K562 (cell line): Measurements from ENCODE around the gene SMIM22. TPM values are rescaled to one million over a fixed set of nuclear protein-coding genes. Genes with fewer than 3 reads are reported as not detected.

Source experiments
- ATAC-seq: fragments of 200-7000 bp; cut with Tn5 transposase; 3 replicates; pipeline ENCODE4 v1.9.1; 2020; ENCODE audit warnings: moderate library complexity
- BruUV-seq: library from RNA; stranded (reverse); fragments of 400-500 nt; replicated peaks from 2 replicates; lab custom pipeline; 2021; lab: Mats Ljungman, UMichigan
- CTCF ChIA-PET: fragments of 300-600 bp; formaldehyde crosslinking; extraction: SDS; loops from one replicate; lab custom pipeline; 2021; ENCODE audit warnings: low intra/inter-chr PET ratio; lab: Yijun Ruan, JAX
- POLR2A ChIA-PET: fragments of 300-600, 350-650 bp; sonication (Branson Sonifier 250); formaldehyde crosslinking; extraction: SDS; loops from one replicate; lab custom pipeline; 2021; ENCODE audit warnings: antibody characterized with exemption, inconsistent platforms; lab: Yijun Ruan, JAX
- DNase-seq, 4 experiments: peaks; one replicate each; pipeline versions ENCODE4 v3.0.0 to v3.0.0-alpha.2; 2011 to 2018; ENCODE audit warnings: low spot score in 3 of 4, mixed read lengths in 3 of 4; ENCODE audit errors: extremely low read depth in 1 of 4
- FAIRE-seq: peaks from 2 replicates; lab custom pipeline; 2011; peaks lifted over from hg19 to GRCh38; lab: Jason Lieb, UNC
- H2AFZ ChIP-seq: 2 replicates; pipeline ENCODE4 v1.6.0; 2011; ENCODE audit warnings: low read depth, low read length, control low read depth, inconsistent platforms
- H3K27ac ChIP-seq: fragments of 200-600 bp; 3 replicates; pipeline ENCODE4 v1.8.0; 2011; ENCODE audit warnings: low read depth, mild to moderate bottlenecking, control low read depth, inconsistent platforms, low read length, moderate library complexity, mixed read lengths; ENCODE audit errors: extremely low read depth
- H3K27me3 ChIP-seq, 2 experiments: fragments of 300-600 bp in 1 of 2; 2 replicates in 1 of 2; 3 replicates in 1 of 2; pipeline versions ENCODE4 v1.6.0 to v1.8.0; 2011; ENCODE audit warnings: inconsistent platforms in 2 of 2, low read length in 2 of 2, mild to moderate bottlenecking in 1 of 2, mixed read lengths in 1 of 2, moderate library complexity in 1 of 2; ENCODE audit not compliant: control insufficient read depth in 2 of 2, insufficient read depth in 2 of 2
- H3K36me3 ChIP-seq: fragments of 300-600 bp; 3 replicates; pipeline ENCODE4 v1.8.0; 2011; ENCODE audit warnings: mild to moderate bottlenecking, low read length, inconsistent platforms; ENCODE audit not compliant: control insufficient read depth, insufficient read depth
- H3K4me1 ChIP-seq, 2 experiments: fragments of 200-600 bp in 1 of 2; replicated peaks in 1 of 2; 2 replicates in 1 of 2; 3 replicates in 1 of 2; pipeline versions ENCODE4 v1.5.1 to v1.8.0; 2011; ENCODE audit warnings: inconsistent platforms in 2 of 2, low read length in 2 of 2, mild to moderate bottlenecking in 1 of 2, mixed read lengths in 1 of 2, moderate library complexity in 1 of 2; ENCODE audit not compliant: control insufficient read depth in 2 of 2, insufficient read depth in 2 of 2
- H3K4me2 ChIP-seq: 2 replicates; pipeline ENCODE4 v1.6.1; 2011; ENCODE audit warnings: low read length, control low read depth, inconsistent platforms, mixed read lengths; ENCODE audit not compliant: insufficient read depth
- H3K4me3 ChIP-seq: fragments of 200-600 bp; sonication (generic), shearing (Covaris generic); 2 replicates; pipeline ENCODE4 v1.5.1; 2016; ENCODE audit warnings: control low read depth, inconsistent platforms
- H3K79me2 ChIP-seq: fragments of 200-600 bp; 3 replicates; pipeline ENCODE4 v1.8.0; 2011; ENCODE audit warnings: low read length, inconsistent platforms; ENCODE audit not compliant: control insufficient read depth, insufficient read depth
- H3K9ac ChIP-seq, 2 experiments: 2 replicates each; pipeline versions ENCODE4 v1.6.0 to v1.6.1; 2011; ENCODE audit warnings: low read depth in 2 of 2, low read length in 2 of 2, control low read depth in 1 of 2, inconsistent platforms in 1 of 2, mild to moderate bottlenecking in 1 of 2, mixed read lengths in 1 of 2; ENCODE audit not compliant: insufficient read depth in 1 of 2
- H3K9me1 ChIP-seq: one replicate; pipeline ENCODE4 v1.6.0; 2011; ENCODE audit warnings: inconsistent platforms, mild to moderate bottlenecking, low read length, moderate library complexity; ENCODE audit not compliant: control insufficient read depth, insufficient read depth
- H3K9me3 ChIP-seq: replicated peaks from 2 replicates; pipeline ENCODE4 v1.5.1; 2011; ENCODE audit warnings: low read depth, low read length, inconsistent platforms; ENCODE audit not compliant: control insufficient read depth, insufficient read depth
- H4K20me1 ChIP-seq: replicated peaks from 2 replicates; pipeline ENCODE4 v1.6.1; 2011; ENCODE audit warnings: low read length, inconsistent platforms, mixed read lengths; ENCODE audit not compliant: control insufficient read depth, insufficient read depth
- CBFB ChIP-seq: sonication (generic); formaldehyde crosslinking; IDR thresholded peaks from 2 replicates; pipeline ENCODE4 v1.4.0; 2020; ENCODE audit warnings: mild to moderate bottlenecking, missing genetic modification reagents
- CHCHD3 ChIP-seq: fragments of 250-450 bp; sonication (Bioruptor Pico); IDR thresholded peaks from 2 replicates; pipeline ENCODE4 v2.1.2; 2022; ENCODE audit warnings: mild to moderate bottlenecking
- ELF2 ChIP-seq: fragments of 250-450 bp; sonication (Bioruptor Pico); IDR thresholded peaks from 2 replicates; pipeline ENCODE4 v1.5.0; 2021; ENCODE audit warnings: mild to moderate bottlenecking
- HEY1 ChIP-seq: fragments of 250-450 bp; sonication (Bioruptor Pico); IDR thresholded peaks from 2 replicates; pipeline ENCODE4 v1.5.0; 2020; ENCODE audit warnings: mild to moderate bottlenecking, moderate library complexity, borderline replicate concordance
- NFRKB ChIP-seq: fragments of 450-650 bp; IDR thresholded peaks from 2 replicates; pipeline ENCODE4 v1.6.1; 2016; ENCODE audit warnings: low read depth
- NR2C1 ChIP-seq, 2 experiments: fragments of 450-650 bp; IDR thresholded peaks; 2 replicates each; pipeline ENCODE4 v1.6.1; 2017; ENCODE audit warnings: mild to moderate bottlenecking in 2 of 2, antibody characterized with exemption in 1 of 2, inconsistent platforms in 1 of 2, missing compliant biosample characterization in 1 of 2, missing genetic modification characterization in 1 of 2
- NR4A1 ChIP-seq, 2 experiments: fragments of 250-450 bp in 1 of 2; fragments of 450-650 bp in 1 of 2; sonication (Bioruptor Pico) in 1 of 2; IDR thresholded peaks; 2 replicates each; pipeline versions ENCODE4 v1.4.0 to v1.6.1; 2016 to 2020; ENCODE audit warnings: mild to moderate bottlenecking in 2 of 2, missing compliant biosample characterization in 1 of 2, missing genetic modification characterization in 1 of 2, moderate library complexity in 1 of 2
- PTTG1 ChIP-seq: fragments of 450-650 bp; IDR thresholded peaks from 2 replicates; pipeline ENCODE4 v1.6.1; 2016; ENCODE audit warnings: low read depth, mild to moderate bottlenecking, missing genetic modification characterization, missing compliant biosample characterization
- SREBF1 ChIP-seq: fragments of 150-350 bp; IDR thresholded peaks from 2 replicates; pipeline ENCODE4 v1.6.1; 2014; ENCODE audit warnings: antibody characterized with exemption, low read depth, low read length, borderline replicate concordance
- ZBTB7A ChIP-seq: IDR thresholded peaks from 2 replicates; pipeline ENCODE4 v1.6.1; 2011; ENCODE audit warnings: low read depth, mild to moderate bottlenecking, low read length, moderate library complexity, borderline replicate concordance; ENCODE audit not compliant: control insufficient read depth
- ZC3H11A ChIP-seq: IDR thresholded peaks from 2 replicates; pipeline ENCODE4 v1.6.1; 2012; ENCODE audit warnings: low read depth, low read length, improper control_type of control experiment
- ZC3H4 ChIP-seq: sonication (generic); formaldehyde crosslinking; IDR thresholded peaks from 2 replicates; pipeline ENCODE4 v1.9.0; 2021; ENCODE audit warnings: missing genetic modification reagents, borderline replicate concordance
- ZNF778 ChIP-seq: fragments of 450-650 bp; formaldehyde crosslinking; IDR thresholded peaks from 2 replicates; pipeline ENCODE4 v1.4.0; 2020; ENCODE audit warnings: mild to moderate bottlenecking, moderate library complexity
- WGBS: fragments of 100-300 bp; shearing (Covaris generic); methylation state at CpG from one replicate; pipeline ENCODE4 v1.1.6; 2016; ENCODE audit warnings: low coverage, mixed read lengths; ENCODE audit not compliant: insufficient coverage; ENCODE audit errors: missing lambda C conversion rate; 5-methylcytosine and 5-hydroxymethylcytosine counted together
- in situ Hi-C: fragments of 300-500 bp; cut with MboI; formaldehyde crosslinking; loops from 4 replicates; pipeline ENCODE4 v1.15.0; 2018; ENCODE audit warnings: inconsistent platforms, mixed read lengths
- intact Hi-C: fragments of 100-400 bp; cut with micrococcal nuclease; formaldehyde crosslinking; loops from 2 replicates; pipeline ENCODE4 v1.14.2; 2022
- polyA plus RNA-seq, 8 experiments: library from polyadenylated mRNA; depleted of rRNA in 4 of 8; stranded (reverse) in 5 of 8; unstranded in 3 of 8; fragments of >200 nt; fragmentation: Nextera tagmentation in 2 of 8; fragmentation: Illumina TruSeq in 1 of 8; extraction: Ambion mirVana in 2 of 8; extraction: Trizol in 1 of 8; gene quantifications; 2 replicates each; pipeline versions ENCODE4 v1.2.1 to v1.2.3, GENCODE V29; 2011 to 2014; ENCODE audit warnings: inconsistent platforms in 1 of 8, missing spikeins in 1 of 8
- total RNA-seq, 7 experiments: library from RNA; depleted of rRNA in 6 of 7; stranded (reverse); fragments of >200 nt in 6 of 7; fragmentation: Illumina TruSeq in 2 of 7; extraction: Trizol in 2 of 7; gene quantifications; 2 replicates each; pipeline versions ENCODE4 v1.2.1 to v1.2.3, GENCODE V29; 2011 to 2021; ENCODE audit warnings: low replicate concordance in 1 of 7
- TF ChIP-seq, protein P1 (sequence below), 3 experiments: IDR thresholded peaks in 2 of 3; conservative IDR thresholded peaks in 1 of 3; 2 replicates each; pipeline ENCODE4 v1.5.1; 2011 to 2012; ENCODE audit warnings: low read length in 3 of 3, mild to moderate bottlenecking in 3 of 3, control low read depth in 2 of 3, improper control_type of control experiment in 1 of 3, inconsistent platforms in 1 of 3, low read depth in 1 of 3, mixed read lengths in 1 of 3, moderate library complexity in 1 of 3; ENCODE audit not compliant: insufficient read depth in 2 of 3
- TF ChIP-seq, protein P2 (sequence below), 3 experiments: fragments of 200-800 bp in 1 of 3; sonication (Bioruptor generic) in 1 of 3; sonication (generic) in 1 of 3; formaldehyde crosslinking in 1 of 3; IDR thresholded peaks; 2 replicates each; pipeline versions ENCODE4 v1.6.1 to v1.8.0; 2016 to 2022; ENCODE audit warnings: mild to moderate bottlenecking in 2 of 3, missing compliant biosample characterization in 2 of 3, missing genetic modification characterization in 2 of 3, missing genetic modification reagents in 1 of 3
- TF ChIP-seq, protein P3 (sequence below): sonication (generic); IDR thresholded peaks from 2 replicates; pipeline ENCODE4 v1.6.1; 2016

SMIM22 gene
- total and polyA plus RNA-seq, 9 of the 15 experiments (the other 6 are each of a cell fraction or from before 2014, with no cell fraction given): not detected

GRCh38 chr16:4787627-4788482 lies 7.3 kb upstream of the SMIM22 start, which contains the start of gene SEPTIN12:
Gene SEPTIN12 (minus strand): TSS chr16:4788345. CDS start chr16:4787645, 700 bp downstream.
- Histone ChIP-seq H3K36me3 (no peaks in the 10 kb centered on the region), H3K27ac (peak within 1 kb of the TSS; percentile 51; the same call in 2 of the 3 replicates), H3K4me3 (no peak within 1 kb of the TSS), H3K9me1 (no peaks in the 10 kb centered on the region), H3K9me3 (no peaks in the 10 kb centered on the region), H3K4me1 (peaks cover 19 to 38% of the 10 kb centered on the region in 2 experiments; a peak in 4 of 5 replicates), H4K20me1 (no peaks in the 10 kb centered on the region), H3K9ac (peak within 1 kb of the TSS in 1 of 2 experiments; percentile 76; a peak in 2 of 4 replicates), H3K27me3 (no peaks in the 10 kb centered on the region), H3K79me2 (no peaks in the 10 kb centered on the region), H2AFZ (peak within 1 kb of the TSS; percentile 63), H3K4me2 (0 out of 2 replicates have a peak within 1 kb of the TSS, but pooled peaks have one; percentile 0)
- DNase-seq (peak in 1 of 4 experiments; percentile 28), ATAC-seq (peak; percentile 52), FAIRE-seq (no peak)
- CTCF ChIA-PET: no interaction called here
- WGBS: 71% methylated on average over 9 of the region's 14 CpGs
- BruUV-seq: no TSS peak
- in situ Hi-C loops (no loop called here), intact Hi-C loops (no loop called here)
- no peak for TF ChIP-seq CBFB (CRISPR knock-in tag)
- no peak for TF ChIP-seq ELF2 (CRISPR knock-in tag)
- TF ChIP-seq, protein P1, sequence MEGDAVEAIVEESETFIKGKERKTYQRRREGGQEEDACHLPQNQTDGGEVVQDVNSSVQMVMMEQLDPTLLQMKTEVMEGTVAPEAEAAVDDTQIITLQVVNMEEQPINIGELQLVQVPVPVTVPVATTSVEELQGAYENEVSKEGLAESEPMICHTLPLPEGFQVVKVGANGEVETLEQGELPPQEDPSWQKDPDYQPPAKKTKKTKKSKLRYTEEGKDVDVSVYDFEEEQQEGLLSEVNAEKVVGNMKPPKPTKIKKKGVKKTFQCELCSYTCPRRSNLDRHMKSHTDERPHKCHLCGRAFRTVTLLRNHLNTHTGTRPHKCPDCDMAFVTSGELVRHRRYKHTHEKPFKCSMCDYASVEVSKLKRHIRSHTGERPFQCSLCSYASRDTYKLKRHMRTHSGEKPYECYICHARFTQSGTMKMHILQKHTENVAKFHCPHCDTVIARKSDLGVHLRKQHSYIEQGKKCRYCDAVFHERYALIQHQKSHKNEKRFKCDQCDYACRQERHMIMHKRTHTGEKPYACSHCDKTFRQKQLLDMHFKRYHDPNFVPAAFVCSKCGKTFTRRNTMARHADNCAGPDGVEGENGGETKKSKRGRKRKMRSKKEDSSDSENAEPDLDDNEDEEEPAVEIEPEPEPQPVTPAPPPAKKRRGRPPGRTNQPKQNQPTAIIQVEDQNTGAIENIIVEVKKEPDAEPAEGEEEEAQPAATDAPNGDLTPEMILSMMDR (IDR thresholded peaks at IDR 0.05 in 2 of 3, conservative IDR thresholded peaks at IDR 0.05 in 1 of 3; ENCODE audit: insufficient read depth in 2 of 3, low read depth in 1 of 3, low read length in 3 of 3): peak in 1 of 3 experiments; percentile 21; a peak in 1 of 6 replicates
- TF ChIP-seq PTTG1 (tag): no peak
- peak; percentile 53; the same call in 1 of the 2 replicates for TF ChIP-seq ZBTB7A
- TF ChIP-seq, protein P2, sequence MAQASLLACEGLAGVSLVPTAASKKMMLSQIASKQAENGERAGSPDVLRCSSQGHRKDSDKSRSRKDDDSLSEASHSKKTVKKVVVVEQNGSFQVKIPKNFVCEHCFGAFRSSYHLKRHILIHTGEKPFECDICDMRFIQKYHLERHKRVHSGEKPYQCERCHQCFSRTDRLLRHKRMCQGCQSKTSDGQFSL (CRISPR knock-in tag; IDR thresholded peaks at IDR 0.05): no peak
- TF ChIP-seq, protein P2 (tag; IDR thresholded peaks at IDR 0.05): no peak
- no peak for TF ChIP-seq HEY1 (CRISPR knock-in tag)
- no peak for TF ChIP-seq NR2C1 (IDR thresholded peaks at IDR 0.05)
- TF ChIP-seq NR2C1 (tag; IDR thresholded peaks at IDR 0.05): no peak
- TF ChIP-seq ZC3H4 (CRISPR knock-in tag): no peak
- no peak for TF ChIP-seq NR4A1 (CRISPR knock-in tag; IDR thresholded peaks at IDR 0.05)
- TF ChIP-seq NR4A1 (tag; IDR thresholded peaks at IDR 0.05): no peak
- TF ChIP-seq ZC3H11A: no peak
- TF ChIP-seq, protein P3, sequence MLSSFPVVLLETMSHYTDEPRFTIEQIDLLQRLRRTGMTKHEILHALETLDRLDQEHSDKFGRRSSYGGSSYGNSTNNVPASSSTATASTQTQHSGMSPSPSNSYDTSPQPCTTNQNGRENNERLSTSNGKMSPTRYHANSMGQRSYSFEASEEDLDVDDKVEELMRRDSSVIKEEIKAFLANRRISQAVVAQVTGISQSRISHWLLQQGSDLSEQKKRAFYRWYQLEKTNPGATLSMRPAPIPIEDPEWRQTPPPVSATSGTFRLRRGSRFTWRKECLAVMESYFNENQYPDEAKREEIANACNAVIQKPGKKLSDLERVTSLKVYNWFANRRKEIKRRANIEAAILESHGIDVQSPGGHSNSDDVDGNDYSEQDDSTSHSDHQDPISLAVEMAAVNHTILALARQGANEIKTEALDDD: 0 out of 2 replicates have a peak, but pooled peaks have one; percentile 6
- no peak for TF ChIP-seq NFRKB
- no peak for TF ChIP-seq ZNF778 (CRISPR knock-in tag)
- no peak for TF ChIP-seq CHCHD3 (CRISPR knock-in tag)
- TF ChIP-seq SREBF1: no peak
- POLR2A ChIA-PET: interaction anchor here (0.6 to 1.7 kb wide), 5 partner anchors 10 to 567 kb away, joined by 3 to 4 read pairs (median 4); partner anchors contain the start of genes ANKS3, DNAAF8 and ROGDI
